Measurements from ENCODE around the gene C18orf54. TPM values are rescaled to one million over a fixed set of nuclear protein-coding genes. Genes with fewer than 3 reads are reported as not detected.
A peak's percentile ranks its signal among the peaks of the same experiment; 100 is the strongest.

The C18orf54 gene
- total and polyA plus RNA-seq, 9 of the 15 experiments (the other 6 are each of a cell fraction or from before 2014, with no cell fraction given), result 3.0 to 8.7 (median 4.3) TPM

DNA sequence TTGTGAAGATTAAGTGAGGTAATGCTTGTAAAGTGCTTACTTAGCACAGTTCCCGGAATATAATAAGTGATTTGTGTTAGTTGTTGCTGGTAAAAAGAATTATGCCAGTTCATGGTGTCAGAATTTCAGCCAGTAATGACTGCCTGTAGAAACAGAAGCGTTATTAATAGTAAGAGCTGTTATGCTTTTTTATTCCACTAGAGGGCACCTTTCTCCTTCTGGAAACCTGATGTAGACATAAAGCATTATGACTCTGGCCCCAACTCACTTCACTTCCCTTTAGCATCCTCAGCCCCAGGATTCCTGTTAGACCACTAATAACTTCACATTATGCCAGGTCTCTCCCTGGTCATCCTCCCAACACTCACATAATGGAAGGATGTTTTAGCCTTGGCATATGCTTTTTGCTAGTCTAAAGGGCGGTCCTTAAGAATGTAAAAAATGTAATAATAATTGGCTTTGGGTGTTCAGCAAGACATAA, 34.9 kb downstream of the C18orf54 start (continued):
- TF ChIP-seq MCM7 (IDR thresholded peaks at IDR 0.05), result no peak
- TF ChIP-seq, protein P1, sequence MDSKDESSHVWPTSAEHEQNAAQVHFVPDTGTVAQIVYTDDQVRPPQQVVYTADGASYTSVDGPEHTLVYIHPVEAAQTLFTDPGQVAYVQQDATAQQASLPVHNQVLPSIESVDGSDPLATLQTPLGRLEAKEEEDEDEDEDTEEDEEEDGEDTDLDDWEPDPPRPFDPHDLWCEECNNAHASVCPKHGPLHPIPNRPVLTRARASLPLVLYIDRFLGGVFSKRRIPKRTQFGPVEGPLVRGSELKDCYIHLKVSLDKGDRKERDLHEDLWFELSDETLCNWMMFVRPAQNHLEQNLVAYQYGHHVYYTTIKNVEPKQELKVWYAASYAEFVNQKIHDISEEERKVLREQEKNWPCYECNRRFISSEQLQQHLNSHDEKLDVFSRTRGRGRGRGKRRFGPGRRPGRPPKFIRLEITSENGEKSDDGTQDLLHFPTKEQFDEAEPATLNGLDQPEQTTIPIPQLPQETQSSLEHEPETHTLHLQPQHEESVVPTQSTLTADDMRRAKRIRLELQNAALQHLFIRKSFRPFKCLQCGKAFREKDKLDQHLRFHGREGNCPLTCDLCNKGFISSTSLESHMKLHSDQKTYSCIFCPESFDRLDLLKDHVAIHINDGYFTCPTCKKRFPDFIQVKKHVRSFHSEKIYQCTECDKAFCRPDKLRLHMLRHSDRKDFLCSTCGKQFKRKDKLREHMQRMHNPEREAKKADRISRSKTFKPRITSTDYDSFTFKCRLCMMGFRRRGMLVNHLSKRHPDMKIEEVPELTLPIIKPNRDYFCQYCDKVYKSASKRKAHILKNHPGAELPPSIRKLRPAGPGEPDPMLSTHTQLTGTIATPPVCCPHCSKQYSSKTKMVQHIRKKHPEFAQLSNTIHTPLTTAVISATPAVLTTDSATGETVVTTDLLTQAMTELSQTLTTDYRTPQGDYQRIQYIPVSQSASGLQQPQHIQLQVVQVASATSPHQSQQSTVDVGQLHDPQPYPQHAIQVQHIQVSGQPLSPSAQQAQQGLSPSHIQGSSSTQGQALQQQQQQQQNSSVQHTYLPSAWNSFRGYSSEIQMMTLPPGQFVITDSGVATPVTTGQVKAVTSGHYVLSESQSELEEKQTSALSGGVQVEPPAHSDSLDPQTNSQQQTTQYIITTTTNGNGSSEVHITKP (IDR thresholded peaks at IDR 0.05; ENCODE audit: partially characterized antibody), result no peak
- TF ChIP-seq, protein P2, sequence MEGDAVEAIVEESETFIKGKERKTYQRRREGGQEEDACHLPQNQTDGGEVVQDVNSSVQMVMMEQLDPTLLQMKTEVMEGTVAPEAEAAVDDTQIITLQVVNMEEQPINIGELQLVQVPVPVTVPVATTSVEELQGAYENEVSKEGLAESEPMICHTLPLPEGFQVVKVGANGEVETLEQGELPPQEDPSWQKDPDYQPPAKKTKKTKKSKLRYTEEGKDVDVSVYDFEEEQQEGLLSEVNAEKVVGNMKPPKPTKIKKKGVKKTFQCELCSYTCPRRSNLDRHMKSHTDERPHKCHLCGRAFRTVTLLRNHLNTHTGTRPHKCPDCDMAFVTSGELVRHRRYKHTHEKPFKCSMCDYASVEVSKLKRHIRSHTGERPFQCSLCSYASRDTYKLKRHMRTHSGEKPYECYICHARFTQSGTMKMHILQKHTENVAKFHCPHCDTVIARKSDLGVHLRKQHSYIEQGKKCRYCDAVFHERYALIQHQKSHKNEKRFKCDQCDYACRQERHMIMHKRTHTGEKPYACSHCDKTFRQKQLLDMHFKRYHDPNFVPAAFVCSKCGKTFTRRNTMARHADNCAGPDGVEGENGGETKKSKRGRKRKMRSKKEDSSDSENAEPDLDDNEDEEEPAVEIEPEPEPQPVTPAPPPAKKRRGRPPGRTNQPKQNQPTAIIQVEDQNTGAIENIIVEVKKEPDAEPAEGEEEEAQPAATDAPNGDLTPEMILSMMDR (IDR thresholded peaks at IDR 0.05 in 2 of 3, conservative IDR thresholded peaks at IDR 0.05 in 1 of 3; ENCODE audit: insufficient read depth in 2 of 3, low read depth in 1 of 3, low read length in 3 of 3), result peak; percentile 31 to 60 (median 57); a peak in 5 of 6 replicates
- TF ChIP-seq SRSF3 (IDR thresholded peaks at IDR 0.05; ENCODE audit: insufficient read depth, low read length), result no peak

Measured in K562 (cell line).